Measurements from ENCODE around the gene RMC1. TPM values are rescaled to one million over a fixed set of nuclear protein-coding genes. Genes with fewer than 3 reads are reported as not detected.

RMC1 gene
- total RNA-seq, 2 experiments from 2014 or later = 32.8 to 36.2 TPM

GRCh38 chr18:23471486-23471885 lies 31.8 kb upstream of the RMC1 start:
- intact Hi-C loops (cut with micrococcal nuclease; ENCODE audit: unreplicated experiment) = no loop called here

GRCh38 chr18:23479829-23480505 lies 23.3 kb upstream of the RMC1 start:
- Histone ChIP-seq H3K4me1 (ENCODE audit: insufficient read depth, low read length, poor library complexity, severe bottlenecking) (peaks cover 19% of the 10 kb centered on the region), H3K9me2 (ENCODE audit: insufficient read depth, low read length) (no peaks in the 10 kb centered on the region), H2AFZ (ENCODE audit: low read length) (no peak overlapping the region), H3K4me3 (ENCODE audit: low read depth, low read length, poor library complexity, severe bottlenecking) (no peak overlapping the region), H3K4me2 (ENCODE audit: low read length) (peak overlapping the region; percentile 35; the same call in 1 of the 2 replicates), H3K79me2 (ENCODE audit: insufficient read depth, low read depth, low read length) (no peaks in the 10 kb centered on the region), H4K20me1 (ENCODE audit: insufficient read depth, low read length) (no peaks in the 10 kb centered on the region), H3K9me3 (ENCODE audit: low read length) (no peaks in the 10 kb centered on the region), H3K36me3 (ENCODE audit: insufficient read depth, low read length) (peaks cover 82% of the 10 kb centered on the region), H3K27ac (ENCODE audit: low read depth, low read length, poor library complexity, severe bottlenecking) (peak overlapping the region; percentile 38)
- ChIA-PET POLR2A (interaction anchor here (0.5 to 1.8 kb wide), 4 partner anchors 10 to 1867 kb away, joined by 3 to 4 read pairs (median 4); no protein-coding TSS in a partner anchor), CTCF (ENCODE audit: unreplicated experiment) (interaction anchor here (1.0 kb wide), 1 partner anchor 11 kb away, joined by 3 read pairs; no protein-coding TSS in a partner anchor)
- intact Hi-C loops (cut with micrococcal nuclease; ENCODE audit: unreplicated experiment) = no loop called here
- no peak for TF ChIP-seq CTCF (conservative IDR thresholded peaks at IDR 0.05; ENCODE audit: low read length)
- TF ChIP-seq EZH2phosphoT487 (IDR thresholded peaks at IDR 0.05; ENCODE audit: borderline replicate concordance, low read depth, low read length) = no peak
- peak; percentile 48 for DNase-seq (ENCODE audit: low spot score)
- no TSS peak for BruUV-seq (replicated peaks)

More at GRCh38 chr18:23471486-23471885, 31.8 kb upstream of the RMC1 start:
- Histone ChIP-seq H3K4me3 (ENCODE audit: low read depth, low read length, poor library complexity, severe bottlenecking) (no peak overlapping the region), H4K20me1 (ENCODE audit: insufficient read depth, low read length) (no peaks in the 10 kb centered on the region), H3K79me2 (ENCODE audit: insufficient read depth, low read depth, low read length) (no peaks in the 10 kb centered on the region), H3K9me2 (ENCODE audit: insufficient read depth, low read length) (no peaks in the 10 kb centered on the region), H2AFZ (ENCODE audit: low read length) (no peak overlapping the region), H3K4me2 (ENCODE audit: low read length) (no peak overlapping the region), H3K4me1 (ENCODE audit: insufficient read depth, low read length, poor library complexity, severe bottlenecking) (no peaks in the 10 kb centered on the region), H3K27ac (ENCODE audit: low read depth, low read length, poor library complexity, severe bottlenecking) (no peak overlapping the region), H3K9me3 (ENCODE audit: low read length) (no peaks in the 10 kb centered on the region), H3K36me3 (ENCODE audit: insufficient read depth, low read length) (peaks cover 92% of the 10 kb centered on the region)
- BruUV-seq (replicated peaks) = no TSS peak
- ChIA-PET POLR2A (interaction anchor here (0.8 to 1.9 kb wide), 3 partner anchors 11 to 29 kb away, joined by 3 to 9 read pairs (median 3); no protein-coding TSS in a partner anchor), CTCF (ENCODE audit: unreplicated experiment) (no interaction called here)
- no peak for DNase-seq (ENCODE audit: low spot score)
- TF ChIP-seq CTCF (conservative IDR thresholded peaks at IDR 0.05; ENCODE audit: low read length) (no peak), EZH2phosphoT487 (IDR thresholded peaks at IDR 0.05; ENCODE audit: borderline replicate concordance, low read depth, low read length) (no peak)
